HEK293 (cell line): ENCODE results near the gene CATSPERD.

Source experiments
- CTCF ChIA-PET: fragments of 350-600 bp; formaldehyde crosslinking; extraction: SDS; loops from one replicate; lab custom pipeline; 2021; ENCODE audit warnings: antibody characterized with exemption; lab: Yijun Ruan, JAX
- POLR2A ChIA-PET: fragments of 300-600 bp; formaldehyde crosslinking; extraction: SDS; loops from one replicate; lab custom pipeline; 2020; ENCODE audit warnings: antibody characterized with exemption, inconsistent platforms; lab: Yijun Ruan, JAX
- H3K27ac ChIP-seq: fragments of 200-500 bp; sonication (Bioruptor generic); 2 replicates; pipeline ENCODE4 v1.5.1; 2014; ENCODE audit warnings: low read depth, low read length, control low read depth, inconsistent platforms; ENCODE audit errors: extremely low read depth
- H3K36me3 ChIP-seq, 2 experiments: fragments of 200-500 bp in 1 of 2; sonication (Bioruptor generic) in 1 of 2; 1 replicate in 1 of 2; 2 replicates in 1 of 2; pipeline ENCODE4 v1.5.1; 2014 to 2017; ENCODE audit warnings: inconsistent platforms in 2 of 2, low read length in 2 of 2; ENCODE audit not compliant: control insufficient read depth in 2 of 2, insufficient read depth in 1 of 2
- H3K4me1 ChIP-seq: fragments of 200-500 bp; sonication (Bioruptor generic); 2 replicates; pipeline ENCODE4 v1.5.1; 2014; ENCODE audit warnings: mild to moderate bottlenecking, low read length, inconsistent platforms; ENCODE audit not compliant: control insufficient read depth, insufficient read depth
- H3K4me3 ChIP-seq: 2 replicates; pipeline ENCODE4 v1.5.1; 2011; ENCODE audit warnings: low read depth, mild to moderate bottlenecking, control low read depth, low read length, moderate library complexity
- H3K9me3 ChIP-seq: fragments of 200-500 bp; sonication (Bioruptor generic); 2 replicates; pipeline ENCODE4 v1.5.1; 2014; ENCODE audit warnings: low read depth, low read length, inconsistent platforms; ENCODE audit not compliant: control insufficient read depth, insufficient read depth
- BCL6B ChIP-seq: fragments of 450-650 bp; formaldehyde crosslinking; IDR thresholded peaks from 2 replicates; pipeline ENCODE4 v1.5.1; 2017; ENCODE audit warnings: missing biosample characterization, missing genetic modification characterization
- GLI4 ChIP-seq: fragments of 450-650 bp; formaldehyde crosslinking; IDR thresholded peaks from 2 replicates; pipeline ENCODE4 v1.5.1; 2016; ENCODE audit warnings: missing biosample characterization, missing genetic modification characterization
- KLF16 ChIP-seq: fragments of 450-650 bp; formaldehyde crosslinking; IDR thresholded peaks from 2 replicates; pipeline ENCODE4 v1.5.1; 2017; ENCODE audit warnings: missing biosample characterization, missing genetic modification characterization
- KLF8 ChIP-seq: fragments of 450-650 bp; formaldehyde crosslinking; IDR thresholded peaks from 2 replicates; pipeline ENCODE4 v1.5.1; 2016; ENCODE audit warnings: missing biosample characterization, missing genetic modification characterization
- KLF9 ChIP-seq: fragments of 450-650 bp; formaldehyde crosslinking; IDR thresholded peaks from 2 replicates; pipeline ENCODE4 v1.5.1; 2016; ENCODE audit warnings: missing biosample characterization, missing genetic modification characterization, low read depth
- PRDM1 ChIP-seq: fragments of 450-650 bp; formaldehyde crosslinking; IDR thresholded peaks from 2 replicates; pipeline ENCODE4; 2016; ENCODE audit warnings: missing biosample characterization, missing genetic modification characterization
- PRDM10 ChIP-seq: fragments of 450-650 bp; formaldehyde crosslinking; IDR thresholded peaks from 2 replicates; pipeline ENCODE4 v1.5.1; 2016; ENCODE audit warnings: missing biosample characterization, missing genetic modification characterization
- REPIN1 ChIP-seq: fragments of 450-650 bp; formaldehyde crosslinking; IDR thresholded peaks from 2 replicates; pipeline ENCODE4 v1.5.1; 2017; ENCODE audit warnings: missing biosample characterization, missing genetic modification characterization, low read depth
- SALL2 ChIP-seq: fragments of 450-650 bp; formaldehyde crosslinking; IDR thresholded peaks from 2 replicates; pipeline ENCODE4 v1.5.0; 2017; ENCODE audit warnings: missing biosample characterization, mild to moderate bottlenecking, missing genetic modification characterization, borderline replicate concordance
- SETDB1 ChIP-seq: IDR thresholded peaks from one replicate; pipeline ENCODE4 v1.6.1; 2017; ENCODE audit warnings: mild to moderate bottlenecking, low read length, moderate library complexity, mixed read lengths; ENCODE audit not compliant: insufficient read length
- TCF7L2 ChIP-seq: IDR thresholded peaks from 2 replicates; pipeline ENCODE4 v1.6.1; 2011; ENCODE audit warnings: low read depth, mild to moderate bottlenecking, inconsistent platforms, low read length, moderate library complexity, borderline replicate concordance
- ZBTB8A ChIP-seq: fragments of 450-650 bp; formaldehyde crosslinking; IDR thresholded peaks from 2 replicates; pipeline ENCODE4 v1.5.1; 2016; ENCODE audit warnings: missing biosample characterization, missing genetic modification characterization
- ZIC2 ChIP-seq: fragments of 450-650 bp; formaldehyde crosslinking; IDR thresholded peaks from 2 replicates; pipeline ENCODE4 v1.5.1; 2016; ENCODE audit warnings: missing biosample characterization, missing genetic modification characterization
- ZNF112 ChIP-seq: fragments of 450-650 bp; formaldehyde crosslinking; IDR thresholded peaks from 2 replicates; pipeline ENCODE4 v1.5.0; 2017; ENCODE audit warnings: missing biosample characterization, missing genetic modification characterization
- ZNF148 ChIP-seq: fragments of 450-650 bp; formaldehyde crosslinking; IDR thresholded peaks from 2 replicates; pipeline ENCODE4 v1.5.0; 2017; ENCODE audit warnings: missing biosample characterization, missing genetic modification characterization, borderline replicate concordance
- ZNF16 ChIP-seq: fragments of 450-650 bp; formaldehyde crosslinking; IDR thresholded peaks from 2 replicates; pipeline ENCODE4 v1.5.1; 2016; ENCODE audit warnings: low read depth, missing biosample characterization, missing genetic modification characterization
- ZNF202 ChIP-seq: fragments of 450-650 bp; formaldehyde crosslinking; IDR thresholded peaks from 2 replicates; pipeline ENCODE4 v1.5.1; 2016; ENCODE audit warnings: missing biosample characterization, missing genetic modification characterization, borderline replicate concordance
- ZNF223 ChIP-seq: fragments of 450-650 bp; formaldehyde crosslinking; IDR thresholded peaks from 2 replicates; pipeline ENCODE4 v1.5.1; 2016; ENCODE audit warnings: missing biosample characterization, missing genetic modification characterization
- ZNF274 ChIP-seq, 2 experiments: fragments of 200-500 bp in 1 of 2; fragments of 450-650 bp in 1 of 2; sonication (Bioruptor generic) in 1 of 2; formaldehyde crosslinking in 1 of 2; IDR thresholded peaks; 2 replicates each; pipeline versions ENCODE4 v1.5.1 to v1.6.1; 2014 to 2016; ENCODE audit warnings: borderline replicate concordance in 1 of 2, inconsistent platforms in 1 of 2, low read length in 1 of 2, missing biosample characterization in 1 of 2, missing genetic modification characterization in 1 of 2
- ZNF292 ChIP-seq: fragments of 450-650 bp; formaldehyde crosslinking; IDR thresholded peaks from 2 replicates; pipeline ENCODE4 v1.5.1; 2016; ENCODE audit warnings: low read depth, missing biosample characterization, missing genetic modification characterization, borderline replicate concordance
- ZNF324 ChIP-seq: fragments of 450-650 bp; formaldehyde crosslinking; IDR thresholded peaks from 2 replicates; pipeline ENCODE4 v1.5.1; 2016; ENCODE audit warnings: missing biosample characterization, missing genetic modification characterization
- ZNF596 ChIP-seq: fragments of 450-650 bp; IDR thresholded peaks from 2 replicates; pipeline ENCODE4 v1.5.0; 2018; ENCODE audit warnings: missing biosample characterization, mild to moderate bottlenecking, missing genetic modification characterization, moderate library complexity
- ZNF610 ChIP-seq: fragments of 450-650 bp; formaldehyde crosslinking; IDR thresholded peaks from 2 replicates; pipeline ENCODE4 v1.5.1; 2016; ENCODE audit warnings: missing biosample characterization, missing genetic modification characterization, borderline replicate concordance
- ZNF664 ChIP-seq: fragments of 450-650 bp; formaldehyde crosslinking; IDR thresholded peaks from 2 replicates; pipeline ENCODE4 v1.5.1; 2016; ENCODE audit warnings: missing biosample characterization, missing genetic modification characterization
- ZNF704 ChIP-seq: fragments of 450-650 bp; formaldehyde crosslinking; IDR thresholded peaks from 2 replicates; pipeline ENCODE4 v1.5.1; 2016; ENCODE audit warnings: missing biosample characterization, missing genetic modification characterization
- ZNF768 ChIP-seq: fragments of 450-650 bp; formaldehyde crosslinking; IDR thresholded peaks from 2 replicates; pipeline ENCODE4 v1.5.1; 2018; ENCODE audit warnings: missing biosample characterization, mild to moderate bottlenecking, missing genetic modification characterization
- ZNF830 ChIP-seq: fragments of 450-650 bp; IDR thresholded peaks from 2 replicates; pipeline ENCODE4 v1.5.0; 2018; ENCODE audit warnings: missing biosample characterization, missing genetic modification characterization, low read depth, mild to moderate bottlenecking, moderate library complexity
- ZSCAN16 ChIP-seq: fragments of 450-650 bp; formaldehyde crosslinking; IDR thresholded peaks from 2 replicates; pipeline ENCODE4 v1.5.1; 2016; ENCODE audit warnings: missing biosample characterization, missing genetic modification characterization

The CATSPERD gene

GRCh38 chr19:5809053-5809452, 88.6 kb downstream of the CATSPERD start:
- Histone ChIP-seq H3K27ac (no peak overlapping the region), H3K36me3 (no peaks in the 10 kb centered on the region), H3K4me3 (no peak overlapping the region), H3K9me3 (no peaks in the 10 kb centered on the region), H3K4me1 (0 out of 2 replicates have a peak, but pooled peaks cover 3% of the 10 kb centered on the region)
- TF ChIP-seq ZNF112 (no peak), ZNF292 (tag by site-specific recombination) (no peak), ZIC2 (tag by site-specific recombination) (no peak), PRDM1 (no peak), TCF7L2 (no peak), ZNF596 (no peak), KLF9 (tag by site-specific recombination) (no peak), KLF8 (tag by site-specific recombination) (no peak), SETDB1 (no peak), KLF16 (no peak), PRDM10 (no peak), ZBTB8A (tag by site-specific recombination) (no peak), ZNF148 (tag by site-specific recombination) (no peak), GLI4 (tag by site-specific recombination) (no peak), ZNF830 (no peak), ZNF704 (tag by site-specific recombination) (no peak), ZNF202 (no peak), ZNF610 (tag by site-specific recombination) (no peak), ZNF16 (tag by site-specific recombination) (no peak), ZSCAN16 (tag by site-specific recombination) (no peak)
- POLR2A ChIA-PET, result interaction anchor here (0.6 to 1.2 kb wide), 3 partner anchors 19 to 602 kb away, joined by 3 to 5 read pairs (median 4); partner anchors contain the start of gene NDUFA11
- CTCF ChIA-PET, result interaction anchor here (0.6 to 1.2 kb wide), 5 partner anchors 16 to 134 kb away, joined by 3 to 6 read pairs (median 4); no protein-coding TSS in a partner anchor

GRCh38 chr19:5809469-5809868, 89.0 kb downstream of the CATSPERD start:
- H3K27ac ChIP-seq, result no peak overlapping the region
- H3K4me3 ChIP-seq, result no peak overlapping the region
- H3K4me1 ChIP-seq, result 0 out of 2 replicates have a peak, but pooled peaks cover 2% of the 10 kb centered on the region
- ChIA-PET POLR2A (no interaction called here), CTCF (interaction anchor here (0.6 to 1.1 kb wide), 4 partner anchors 82 to 214 kb away, joined by 3 to 6 read pairs (median 3); no protein-coding TSS in a partner anchor)
- no peaks in the 10 kb centered on the region for H3K36me3 ChIP-seq
- no peaks in the 10 kb centered on the region for H3K9me3 ChIP-seq
- TF ChIP-seq BCL6B (no peak), ZNF274 (IDR thresholded peaks at IDR 0.05; ENCODE audit: low read length) (no peak), ZNF274 (tag by site-specific recombination; IDR thresholded peaks at IDR 0.05; ENCODE audit: borderline replicate concordance) (no peak), SALL2 (tag by site-specific recombination) (no peak), KLF16 (no peak), ZNF664 (no peak), ZNF324 (no peak), REPIN1 (tag by site-specific recombination) (no peak), ZNF223 (tag by site-specific recombination) (no peak), ZNF768 (tag by site-specific recombination) (no peak)
